Stimulated activated CD4-positive, alpha-beta T cell treated with anti-CD3 and anti-CD28 coated beads, TNF-alpha, amount 100 ng/mL, for 48 hours (primary cell): ENCODE data around the gene PDE10A.
"Not testable (repeated sequence)": the region's sequence is repeated elsewhere in the genome, so short reads cannot be mapped to it uniquely, and the experiment has no call there.

Experiments
- DNase-seq, 3 donors: peaks; one replicate each; pipeline ENCODE4 v3.0.0-alpha.2; 2020; ENCODE audit warnings: low read depth in 3 of 3

The PDE10A gene

GRCh38 chr6:165551828-165552227 is 111.2 kb downstream of the PDE10A start:
- no peak for DNase-seq

- no peak for DNase-seq
These were observed 114.6 kb downstream of the PDE10A start for GRCh38 chr6:165548450-165548849.

- DNase-seq, result no peak
These were observed 117.2 kb downstream of the PDE10A start for GRCh38 chr6:165545806-165546205.

- DNase-seq, result no peak
These were observed 119.3 kb downstream of the PDE10A start for GRCh38 chr6:165543781-165544180.

GRCh38 chr6:165536911-165537310 is 126.1 kb downstream of the PDE10A start:
- no peak for DNase-seq

GRCh38 chr6:165519316-165519715 is 143.7 kb downstream of the PDE10A start:
- DNase-seq, result no peak

GRCh38 chr6:165515963-165516624 is 146.9 kb downstream of the PDE10A start:
- no peak for DNase-seq

- no peak for DNase-seq
These were observed 148.4 kb downstream of the PDE10A start for GRCh38 chr6:165514621-165515020.

- no peak for DNase-seq
These were observed 151.2 kb downstream of the PDE10A start for GRCh38 chr6:165511807-165512206.

GRCh38 chr6:165508321-165508869 is 154.6 kb downstream of the PDE10A start:
- no peak for DNase-seq

GRCh38 chr6:165506657-165507056 is 156.4 kb downstream of the PDE10A start:
- DNase-seq, result no peak

GRCh38 chr6:165500214-165500907 is 162.7 kb downstream of the PDE10A start:
- DNase-seq, result not testable (repeated sequence)

GRCh38 chr6:165497472-165497871 is 165.6 kb downstream of the PDE10A start:
- no peak for DNase-seq

GRCh38 chr6:165488624-165489295 is 174.3 kb downstream of the PDE10A start:
- DNase-seq, result no peak

- no peak for DNase-seq
These were observed 175.1 kb downstream of the PDE10A start for GRCh38 chr6:165487950-165488349.

GRCh38 chr6:165487347-165487746 is 175.7 kb downstream of the PDE10A start:
- DNase-seq, result no peak

- no peak for DNase-seq
These were observed 176.6 kb downstream of the PDE10A start for GRCh38 chr6:165486183-165487137.

GRCh38 chr6:165484178-165484889 is 178.7 kb downstream of the PDE10A start:
- DNase-seq, result no peak

- DNase-seq, result no peak
These were observed 181.1 kb downstream of the PDE10A start for GRCh38 chr6:165481921-165482320.

GRCh38 chr6:165480916-165481315 is 182.1 kb downstream of the PDE10A start:
- DNase-seq, result no peak

- no peak for DNase-seq
These were observed 184.5 kb downstream of the PDE10A start for GRCh38 chr6:165478581-165478980.
